ENCODE measurements around the gene ITPRIPL2. TPM values are rescaled to one million over a fixed set of nuclear protein-coding genes. Genes with fewer than 3 reads are reported as not detected.
A peak's percentile ranks its signal among the peaks of the same experiment; 100 is the strongest.

The ITPRIPL2 gene
- total and polyA plus RNA-seq, 2 of the 13 experiments (the other 11 are each of a cell fraction or from before 2014, with no cell fraction given): 5.9 to 12.6 TPM

DNA sequence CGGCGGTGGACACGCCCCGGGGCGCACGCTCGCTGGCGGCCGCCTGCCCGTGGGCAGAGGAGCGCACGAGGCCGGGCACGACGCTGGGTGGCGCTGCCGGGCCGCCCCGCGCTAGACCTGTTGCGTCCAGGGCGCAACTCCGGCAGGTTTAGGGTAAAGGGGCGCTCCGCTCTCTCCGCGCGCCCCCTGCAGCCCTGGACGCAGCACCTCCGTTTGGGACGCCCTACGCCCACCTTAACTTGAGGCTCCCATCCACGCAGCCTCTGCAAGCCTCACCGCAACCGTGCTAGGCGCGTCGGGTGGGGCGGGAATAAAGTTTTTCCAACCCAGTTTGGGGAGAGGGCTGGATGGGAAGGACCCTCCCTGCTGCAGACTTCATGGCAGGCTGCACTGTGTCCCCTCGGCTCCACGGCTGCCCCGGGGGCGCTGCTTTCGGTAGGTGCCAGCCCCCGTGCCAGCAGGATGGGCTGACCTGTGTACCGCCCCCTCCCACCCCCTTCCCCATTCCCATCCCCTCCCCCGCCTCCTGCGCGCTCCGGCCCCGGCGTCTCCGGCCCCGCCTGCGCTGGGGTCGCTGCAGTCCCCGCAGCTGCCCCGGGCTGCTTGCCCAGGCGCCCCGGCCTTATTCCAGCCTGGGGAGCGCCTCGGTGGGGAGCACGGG is 54.1 kb downstream of the ITPRIPL2 start, which contains the start of gene SYT17 (continued):
- TF ChIP-seq ZBTB40 (IDR thresholded peaks at IDR 0.05): no peak
- TF ChIP-seq ZBTB40 (CRISPR knock-in tag; IDR thresholded peaks at IDR 0.05): no peak; the same call in 1 of the 2 replicates
- TF ChIP-seq DPF2 (CRISPR knock-in tag; IDR thresholded peaks at IDR 0.05; ENCODE audit: borderline replicate concordance, low read depth): no peak
- TF ChIP-seq HNF1A (IDR thresholded peaks at IDR 0.05; ENCODE audit: low read depth): no peak
- peak; percentile 41; the same call in 1 of the 2 replicates for TF ChIP-seq HNF1A (CRISPR knock-in tag; IDR thresholded peaks at IDR 0.05; ENCODE audit: borderline replicate concordance)
- TF ChIP-seq ZNF432 (CRISPR knock-in tag; IDR thresholded peaks at IDR 0.05; ENCODE audit: borderline replicate concordance): no peak
- TF ChIP-seq ZNF512 (CRISPR knock-in tag; IDR thresholded peaks at IDR 0.05): 0 out of 2 replicates have a peak, but pooled peaks have one; percentile 73
- TF ChIP-seq ZNF317 (CRISPR knock-in tag; IDR thresholded peaks at IDR 0.05): no peak
- TF ChIP-seq PHF5A (CRISPR knock-in tag; IDR thresholded peaks at IDR 0.05; ENCODE audit: low read depth, unreplicated experiment): no peak
- no peak for TF ChIP-seq EP300 (IDR thresholded peaks at IDR 0.05; ENCODE audit: low read depth in 2 of 2, low read length in 2 of 2)
- no peak for TF ChIP-seq EP300 (CRISPR knock-in tag; IDR thresholded peaks at IDR 0.05; ENCODE audit: borderline replicate concordance)
- TF ChIP-seq ZBTB26 (CRISPR knock-in tag; IDR thresholded peaks at IDR 0.05; ENCODE audit: borderline replicate concordance): no peak

All from HepG2 (cell line).